ENCODE data around the gene BICDL1.

- TF ChIP-seq, protein P1, sequence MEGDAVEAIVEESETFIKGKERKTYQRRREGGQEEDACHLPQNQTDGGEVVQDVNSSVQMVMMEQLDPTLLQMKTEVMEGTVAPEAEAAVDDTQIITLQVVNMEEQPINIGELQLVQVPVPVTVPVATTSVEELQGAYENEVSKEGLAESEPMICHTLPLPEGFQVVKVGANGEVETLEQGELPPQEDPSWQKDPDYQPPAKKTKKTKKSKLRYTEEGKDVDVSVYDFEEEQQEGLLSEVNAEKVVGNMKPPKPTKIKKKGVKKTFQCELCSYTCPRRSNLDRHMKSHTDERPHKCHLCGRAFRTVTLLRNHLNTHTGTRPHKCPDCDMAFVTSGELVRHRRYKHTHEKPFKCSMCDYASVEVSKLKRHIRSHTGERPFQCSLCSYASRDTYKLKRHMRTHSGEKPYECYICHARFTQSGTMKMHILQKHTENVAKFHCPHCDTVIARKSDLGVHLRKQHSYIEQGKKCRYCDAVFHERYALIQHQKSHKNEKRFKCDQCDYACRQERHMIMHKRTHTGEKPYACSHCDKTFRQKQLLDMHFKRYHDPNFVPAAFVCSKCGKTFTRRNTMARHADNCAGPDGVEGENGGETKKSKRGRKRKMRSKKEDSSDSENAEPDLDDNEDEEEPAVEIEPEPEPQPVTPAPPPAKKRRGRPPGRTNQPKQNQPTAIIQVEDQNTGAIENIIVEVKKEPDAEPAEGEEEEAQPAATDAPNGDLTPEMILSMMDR (IDR thresholded peaks at IDR 0.05), result no peak
- TF ChIP-seq POLR2A (IDR thresholded peaks at IDR 0.05) (no peak), POLR2AphosphoS5 (IDR thresholded peaks at IDR 0.05) (no peak)
Observed at GRCh38 chr12:120041386-120042231, 52.6 kb downstream of the BICDL1 start.

All from breast epithelium (tissue), 3 donors.